HEK293T (cell line): Measurements from ENCODE around the gene QPCT.

Experiments used
- BHLHE40 ChIP-seq: fragments of 450-650 bp; IDR thresholded peaks from 2 replicates; pipeline ENCODE4 v1.6.1; 2016; ENCODE audit warnings: mild to moderate bottlenecking, moderate library complexity, borderline replicate concordance
- CTBP1 ChIP-seq: fragments of 450-650 bp; IDR thresholded peaks from 2 replicates; pipeline ENCODE4 v1.6.1; 2016; ENCODE audit warnings: borderline replicate concordance
- FOXA1 ChIP-seq: fragments of 450-650 bp; IDR thresholded peaks from 2 replicates; pipeline ENCODE4 v1.6.1; 2016; ENCODE audit warnings: mild to moderate bottlenecking
- FOXK2 ChIP-seq: fragments of 450-650 bp; IDR thresholded peaks from 2 replicates; pipeline ENCODE4 v1.6.1; 2016; ENCODE audit warnings: mild to moderate bottlenecking
- FOXM1 ChIP-seq: fragments of 450-650 bp; IDR thresholded peaks from 2 replicates; pipeline ENCODE4 v1.6.1; 2017; ENCODE audit warnings: mild to moderate bottlenecking, borderline replicate concordance
- HDGF ChIP-seq: fragments of 450-650 bp; IDR thresholded peaks from 2 replicates; pipeline ENCODE4 v1.6.1; 2017; ENCODE audit warnings: antibody characterized with exemption, borderline replicate concordance
- L3MBTL2 ChIP-seq: fragments of 450-650 bp; conservative IDR thresholded peaks from 2 replicates; pipeline ENCODE4 v1.6.1; 2016; ENCODE audit warnings: mild to moderate bottlenecking
- SP1 ChIP-seq: fragments of 450-650 bp; IDR thresholded peaks from 2 replicates; pipeline ENCODE4 v1.6.1; 2017
- SUZ12 ChIP-seq: fragments of 450-650 bp; IDR thresholded peaks from 2 replicates; pipeline ENCODE4 v1.6.1; 2016; ENCODE audit warnings: mild to moderate bottlenecking
- TARDBP ChIP-seq: fragments of 450-650 bp; IDR thresholded peaks from 2 replicates; pipeline ENCODE4 v1.6.1; 2016
- ZNF384 ChIP-seq: fragments of 450-650 bp; IDR thresholded peaks from 2 replicates; pipeline ENCODE4 v1.6.1; 2016

DNA sequence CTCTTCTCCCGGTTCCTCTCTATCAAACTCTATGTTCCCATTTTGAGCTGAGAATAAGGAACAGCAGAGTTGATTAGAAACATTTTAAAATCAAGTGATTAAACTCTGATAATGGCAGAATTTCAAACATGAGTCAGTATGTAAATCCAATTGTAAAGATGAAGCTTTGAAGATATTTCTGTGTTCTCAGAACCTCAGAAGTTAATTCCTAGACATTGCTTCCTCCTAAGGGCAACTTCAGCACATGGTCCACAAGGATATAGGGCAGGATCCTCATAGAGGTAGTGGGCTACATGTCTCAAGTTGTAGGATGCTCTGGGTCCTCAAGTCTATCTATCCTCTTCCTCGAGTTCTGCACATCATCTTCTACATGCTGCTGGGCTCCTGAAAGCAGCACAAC, 46.3 kb downstream of the QPCT start:
- TF ChIP-seq SUZ12 (no peak), HDGF (no peak), BHLHE40 (no peak), FOXM1 (no peak), FOXK2 (no peak), SP1 (no peak), FOXA1 (no peak), ZNF384 (no peak), L3MBTL2 (no peak), TARDBP (no peak), CTBP1 (no peak)
